Activated CD8-positive, alpha-beta T cell treated with anti-CD3 and anti-CD28 coated beads for 36 hours (primary cell): ENCODE data around the gene DOK3. TPM values are rescaled to one million over a fixed set of nuclear protein-coding genes. Genes with fewer than 3 reads are reported as not detected.

ENCODE experiments used
- ATAC-seq: fragments of 200-7000 bp; cut with Tn5 transposase; one replicate; pipeline ENCODE4 v1.10.0; 2021; ENCODE audit warnings: mild to moderate bottlenecking, moderate library complexity
- CTCF ChIA-PET: fragments of 350-600 bp; sonication (Branson Sonifier 250); formaldehyde crosslinking; loops from one replicate; lab custom pipeline; 2021; ENCODE audit warnings: antibody characterized with exemption; lab: Charles Lee
- POLR2A ChIA-PET: fragments of 350-600 bp; sonication (Branson Sonifier 250); formaldehyde crosslinking; loops from one replicate; lab custom pipeline; 2021; ENCODE audit warnings: antibody characterized with exemption; lab: Charles Lee
- DNase-seq: peaks from one replicate; pipeline ENCODE4 v3.0.0-alpha.2; 2020
- H3K27ac Mint-ChIP-seq: one replicate; pipeline ENCODE4 v1.8.0; 2021; ENCODE audit warnings: mild to moderate bottlenecking, mixed read lengths
- H3K27me3 Mint-ChIP-seq: one replicate; pipeline ENCODE4 v1.8.0; 2021; ENCODE audit warnings: mixed read lengths
- H3K36me3 Mint-ChIP-seq: one replicate; pipeline ENCODE4 v1.8.0; 2021; ENCODE audit warnings: low read depth, mixed read lengths
- H3K4me1 Mint-ChIP-seq: one replicate; pipeline ENCODE4 v1.8.0; 2021; ENCODE audit warnings: low read depth, mixed read lengths
- H3K4me3 Mint-ChIP-seq: one replicate; pipeline ENCODE4 v1.8.0; 2021; ENCODE audit warnings: mild to moderate bottlenecking, moderate library complexity, mixed read lengths
- H3K9me3 Mint-ChIP-seq: one replicate; pipeline ENCODE4 v1.8.0; 2021; ENCODE audit warnings: mixed read lengths
- CTCF ChIP-seq: fragments of 200-600 bp; IDR thresholded peaks from one replicate; pipeline ENCODE4 v1.8.0; 2022; ENCODE audit warnings: antibody characterized with exemption, mild to moderate bottlenecking
- intact Hi-C: fragments of 100-400 bp; cut with micrococcal nuclease; formaldehyde crosslinking; loops from one replicate; pipeline ENCODE4 v1.10.0; 2022
- total RNA-seq, 2 experiments: library from RNA; stranded (reverse); gene quantifications; one replicate each; pipeline ENCODE4 v1.2.3, GENCODE V29; 2021

The DOK3 gene
- total RNA-seq, 2 experiments from 2014 or later = 7.4 to 8.0 TPM

- POLR2A ChIA-PET = no interaction called here
- H3K36me3 Mint-ChIP-seq = peaks cover 43% of the 10 kb centered on the region
- no peak overlapping the region for H3K27ac Mint-ChIP-seq
- H3K27me3 Mint-ChIP-seq = no peaks in the 10 kb centered on the region
- TF ChIP-seq CTCF = no peak
- intact Hi-C loops = no loop called here
- H3K4me1 Mint-ChIP-seq = peaks cover 24% of the 10 kb centered on the region
- no peak for DNase-seq
- no peak overlapping the region for H3K4me3 Mint-ChIP-seq
- CTCF ChIA-PET = interaction anchor here (1.0 to 5.1 kb wide), 2 partner anchors 9 to 13 kb away, joined by 3 to 26 read pairs; no protein-coding TSS in a partner anchor
- no peaks in the 10 kb centered on the region for H3K9me3 Mint-ChIP-seq
- ATAC-seq = no peak
Observed at GRCh38 chr5:177490992-177491391, 18.6 kb downstream of the DOK3 start.

DNA sequence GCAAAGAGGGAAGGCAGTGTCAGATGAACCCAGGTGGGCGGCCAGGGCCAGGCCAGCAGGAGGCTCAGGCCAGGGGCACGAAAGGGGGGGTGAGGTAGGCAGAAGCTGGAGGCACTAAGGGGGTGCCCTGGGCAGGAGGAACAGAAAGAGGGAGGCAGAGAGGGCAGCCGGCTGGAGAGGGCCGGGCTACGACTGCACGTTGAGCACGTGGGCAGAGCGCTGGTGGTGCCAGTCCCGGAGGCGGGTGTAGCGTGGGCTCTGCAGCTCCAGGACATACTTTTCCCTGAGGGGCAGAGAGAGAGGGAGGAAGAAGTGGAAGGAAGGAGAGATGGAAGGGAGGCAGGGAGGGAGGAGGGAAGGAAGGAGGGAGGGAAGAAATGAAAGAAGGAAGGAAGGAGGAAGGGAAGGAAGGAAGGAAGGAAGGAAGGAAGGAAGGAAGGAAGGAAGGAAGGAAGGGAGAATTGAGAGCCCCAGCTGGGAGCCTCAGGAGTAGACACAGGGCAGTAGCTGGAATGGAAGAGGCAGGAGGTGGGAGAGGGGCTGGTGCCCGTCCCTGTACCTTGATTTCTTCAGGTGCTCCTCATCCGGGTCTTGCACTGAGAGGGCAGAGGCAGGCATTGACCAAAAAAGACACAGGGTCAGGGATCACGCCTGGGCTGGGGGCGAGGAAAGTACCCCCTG, 19.2 kb downstream of the DOK3 start:
- H3K27ac Mint-ChIP-seq = no peak overlapping the region
- TF ChIP-seq CTCF = no peak
- peaks cover 20% of the 10 kb centered on the region for H3K4me1 Mint-ChIP-seq
- no peak overlapping the region for H3K4me3 Mint-ChIP-seq
- no peaks in the 10 kb centered on the region for H3K27me3 Mint-ChIP-seq
- H3K9me3 Mint-ChIP-seq = no peaks in the 10 kb centered on the region
- DNase-seq (no peak), ATAC-seq (no peak)
- ChIA-PET POLR2A (interaction anchor here (1.1 to 2.1 kb wide), 2 partner anchors 14 to 15 kb away, joined by 3 to 5 read pairs; no protein-coding TSS in a partner anchor), CTCF (interaction anchor here (1.0 to 5.1 kb wide), 4 partner anchors 10 to 100 kb away, joined by 3 to 26 read pairs (median 4); no protein-coding TSS in a partner anchor)
- H3K36me3 Mint-ChIP-seq = peaks cover 43% of the 10 kb centered on the region
- intact Hi-C loops = no loop called here

GRCh38 chr5:177489119-177489716, 20.4 kb downstream of the DOK3 start:
- intact Hi-C loops = no loop called here
- CTCF ChIA-PET = interaction anchor here (1.2 to 5.1 kb wide), 3 partner anchors 11 to 99 kb away, joined by 3 to 26 read pairs (median 5); no protein-coding TSS in a partner anchor
- Mint-ChIP-seq H3K9me3 (no peaks in the 10 kb centered on the region), H3K36me3 (peaks cover 43% of the 10 kb centered on the region), H3K27me3 (no peaks in the 10 kb centered on the region), H3K4me3 (no peak overlapping the region), H3K4me1 (peaks cover 10% of the 10 kb centered on the region), H3K27ac (no peak overlapping the region)
- no peak for TF ChIP-seq CTCF
- DNase-seq (peak; percentile 15), ATAC-seq (no peak)
- POLR2A ChIA-PET = interaction anchor here (0.8 to 2.1 kb wide), 4 partner anchors 13 to 47 kb away, joined by 3 to 5 read pairs (median 3); no protein-coding TSS in a partner anchor

DNA sequence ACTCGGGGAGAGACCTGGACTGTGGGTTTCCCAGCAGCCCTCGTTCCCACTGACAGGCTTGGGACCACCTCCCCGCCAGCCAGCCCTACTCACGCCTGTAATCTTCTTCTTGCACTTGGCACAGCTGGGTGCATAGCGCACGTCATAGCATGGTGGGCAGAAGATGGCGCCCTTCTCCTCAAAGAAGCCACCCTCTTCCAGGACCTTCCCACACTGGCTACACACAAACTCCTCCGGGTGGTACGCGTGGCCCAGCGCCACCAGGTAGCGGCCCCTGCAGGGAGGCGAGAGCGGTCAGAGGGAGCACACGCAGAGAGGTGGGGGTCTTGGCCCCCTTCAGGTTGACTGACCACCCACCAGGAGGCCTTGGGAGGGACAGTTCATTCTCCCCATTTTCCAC, 21.7 kb downstream of the DOK3 start:
- Mint-ChIP-seq H3K4me3 (no peak overlapping the region), H3K27me3 (no peaks in the 10 kb centered on the region), H3K4me1 (no peaks in the 10 kb centered on the region), H3K36me3 (peaks cover 39% of the 10 kb centered on the region), H3K27ac (no peak overlapping the region), H3K9me3 (no peaks in the 10 kb centered on the region)
- POLR2A ChIA-PET = interaction anchor here (1.1 to 1.3 kb wide), 2 partner anchors 9 to 39 kb away, joined by 3 read pairs; no protein-coding TSS in a partner anchor
- ATAC-seq (no peak), DNase-seq (peak; percentile 24)
- CTCF ChIA-PET = interaction anchor here (1.6 to 5.1 kb wide), 2 partner anchors 10 to 30 kb away, joined by 3 to 26 read pairs; no protein-coding TSS in a partner anchor
- intact Hi-C loops = no loop called here
- TF ChIP-seq CTCF = no peak
